Type B pancreatic cell (in vitro differentiated cells): ENCODE results near the gene DLGAP3. TPM values are rescaled to one million over a fixed set of nuclear protein-coding genes. Genes with fewer than 3 reads are reported as not detected.
"Not testable (repeated sequence)": the region's sequence is repeated elsewhere in the genome, so short reads cannot be mapped to it uniquely, and the experiment has no call there.

Experiments
- DNase-seq: peaks from one replicate; pipeline ENCODE4 v3.0.0; 2021; ENCODE audit warnings: mixed read lengths; ENCODE audit not compliant: unreplicated experiment; ENCODE audit errors: extremely low spot score
- H3K27ac Mint-ChIP-seq: 2 replicates; pipeline ENCODE4 v1.8.0; 2021; ENCODE audit warnings: mild to moderate bottlenecking, mixed read lengths
- H3K27me3 Mint-ChIP-seq: 2 replicates; pipeline ENCODE4 v1.8.0; 2021; ENCODE audit warnings: mixed read lengths
- H3K36me3 Mint-ChIP-seq: 2 replicates; pipeline ENCODE4 v1.8.0; 2021; ENCODE audit warnings: mixed read lengths
- H3K4me1 Mint-ChIP-seq: one replicate; pipeline ENCODE4 v1.8.0; 2021; ENCODE audit warnings: mixed read lengths; ENCODE audit not compliant: unreplicated experiment
- H3K4me3 Mint-ChIP-seq: 2 replicates; pipeline ENCODE4 v1.8.0; 2021; ENCODE audit warnings: mild to moderate bottlenecking, mixed read lengths
- H3K9me3 Mint-ChIP-seq: 2 replicates; pipeline ENCODE4 v1.8.0; 2021; ENCODE audit warnings: mixed read lengths
- total RNA-seq: library from RNA; stranded (reverse); gene quantifications from 2 replicates; pipeline ENCODE4 v1.2.1, GENCODE V29; 2021; ENCODE audit warnings: low replicate concordance
- TF ChIP-seq, protein P1 (sequence below): fragments of 200-600 bp; sonication (generic); conservative IDR thresholded peaks from 2 replicates; pipeline ENCODE4 v1.5.0; 2021; ENCODE audit warnings: antibody characterized with exemption, mild to moderate bottlenecking

Gene DLGAP3
- total RNA-seq, 1 donor from 2014 or later = 1.0 TPM

- Mint-ChIP-seq H3K36me3 (no peaks in the 10 kb centered on the region), H3K4me1 (no peaks in the 10 kb centered on the region), H3K27me3 (no peaks in the 10 kb centered on the region), H3K9me3 (no peaks in the 10 kb centered on the region), H3K4me3 (no peak overlapping the region), H3K27ac (no peak overlapping the region)
- no peak for DNase-seq
- TF ChIP-seq, protein P1, sequence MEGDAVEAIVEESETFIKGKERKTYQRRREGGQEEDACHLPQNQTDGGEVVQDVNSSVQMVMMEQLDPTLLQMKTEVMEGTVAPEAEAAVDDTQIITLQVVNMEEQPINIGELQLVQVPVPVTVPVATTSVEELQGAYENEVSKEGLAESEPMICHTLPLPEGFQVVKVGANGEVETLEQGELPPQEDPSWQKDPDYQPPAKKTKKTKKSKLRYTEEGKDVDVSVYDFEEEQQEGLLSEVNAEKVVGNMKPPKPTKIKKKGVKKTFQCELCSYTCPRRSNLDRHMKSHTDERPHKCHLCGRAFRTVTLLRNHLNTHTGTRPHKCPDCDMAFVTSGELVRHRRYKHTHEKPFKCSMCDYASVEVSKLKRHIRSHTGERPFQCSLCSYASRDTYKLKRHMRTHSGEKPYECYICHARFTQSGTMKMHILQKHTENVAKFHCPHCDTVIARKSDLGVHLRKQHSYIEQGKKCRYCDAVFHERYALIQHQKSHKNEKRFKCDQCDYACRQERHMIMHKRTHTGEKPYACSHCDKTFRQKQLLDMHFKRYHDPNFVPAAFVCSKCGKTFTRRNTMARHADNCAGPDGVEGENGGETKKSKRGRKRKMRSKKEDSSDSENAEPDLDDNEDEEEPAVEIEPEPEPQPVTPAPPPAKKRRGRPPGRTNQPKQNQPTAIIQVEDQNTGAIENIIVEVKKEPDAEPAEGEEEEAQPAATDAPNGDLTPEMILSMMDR = no peak
Measured at GRCh38 chr1:34975771-34976170, 46.3 kb upstream of the DLGAP3 start.

- Mint-ChIP-seq H3K27ac (no peak overlapping the region), H3K9me3 (no peaks in the 10 kb centered on the region), H3K4me1 (no peaks in the 10 kb centered on the region), H3K4me3 (no peak overlapping the region), H3K36me3 (no peaks in the 10 kb centered on the region), H3K27me3 (no peaks in the 10 kb centered on the region)
- DNase-seq = no peak
- TF ChIP-seq, protein P1 = no peak
Measured at GRCh38 chr1:34975338-34975737, 45.9 kb upstream of the DLGAP3 start.

DNA sequence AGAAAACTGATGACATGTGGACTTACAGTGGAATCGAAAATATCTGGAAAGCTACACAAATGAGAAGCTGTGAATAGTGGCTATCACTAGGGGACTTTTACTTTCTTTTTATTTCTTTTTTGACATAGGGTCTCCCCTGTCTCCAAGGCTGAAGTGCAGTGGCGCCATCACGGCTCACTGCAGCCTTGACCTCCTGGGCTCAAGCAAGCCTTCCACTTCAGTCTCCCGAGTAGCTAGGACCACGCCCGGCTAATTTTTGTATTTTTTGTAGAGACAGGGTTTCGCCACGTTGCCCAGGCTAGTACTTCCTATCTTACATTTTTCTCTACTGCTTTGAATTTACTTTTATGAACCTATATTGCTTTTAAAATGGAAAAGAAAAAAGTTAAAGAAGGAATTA lies 45.2 kb upstream of the DLGAP3 start:
- Mint-ChIP-seq H3K36me3 (no peaks in the 10 kb centered on the region), H3K4me1 (no peaks in the 10 kb centered on the region), H3K4me3 (no peak overlapping the region), H3K27ac (no peak overlapping the region), H3K27me3 (no peaks in the 10 kb centered on the region), H3K9me3 (no peaks in the 10 kb centered on the region)
- TF ChIP-seq, protein P1 = no peak
- no peak for DNase-seq

DNA sequence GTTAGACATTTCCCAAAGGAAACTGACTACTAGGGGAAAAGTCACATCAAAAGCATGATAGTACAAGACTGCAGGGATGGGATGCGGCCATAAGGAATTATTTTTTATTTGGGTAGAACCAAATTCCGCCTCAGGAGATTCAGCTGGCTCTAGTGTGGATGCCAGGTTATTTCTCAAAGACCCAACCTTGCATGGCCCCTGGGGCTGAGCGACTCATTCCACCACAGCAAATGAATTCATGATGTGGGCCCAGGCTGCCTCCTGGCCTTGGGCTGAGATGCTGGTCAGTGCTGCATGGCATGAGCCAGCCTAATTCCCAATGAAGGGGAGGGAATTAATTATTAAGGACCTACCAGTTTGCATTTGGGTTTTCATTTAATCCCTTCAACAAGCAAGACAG lies 43.9 kb upstream of the DLGAP3 start:
- DNase-seq = no peak
- H3K4me1 Mint-ChIP-seq = no peaks in the 10 kb centered on the region

DNA sequence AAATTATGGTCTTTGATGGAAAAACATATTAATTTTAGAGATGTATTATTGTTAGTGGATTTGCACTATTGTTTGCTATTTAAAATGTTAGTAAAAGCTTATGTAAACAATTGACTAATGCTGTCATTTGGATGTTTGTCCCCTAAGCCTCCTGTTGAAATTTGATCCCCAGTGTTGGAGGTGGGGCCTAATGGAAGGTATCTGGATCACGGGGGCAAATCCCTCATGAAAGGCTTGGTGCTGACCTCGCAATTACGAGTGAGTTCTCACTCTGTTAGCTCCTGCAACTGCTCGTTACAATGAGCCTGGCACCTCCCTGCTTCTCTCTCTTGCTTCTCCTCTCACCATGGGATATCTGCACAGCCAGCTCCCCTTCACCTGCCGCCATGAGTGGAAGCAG lies 41.4 kb upstream of the DLGAP3 start:
- H3K27me3 Mint-ChIP-seq = peaks cover under 1% of the 10 kb centered on the region
- H3K27ac Mint-ChIP-seq = no peak overlapping the region
- no peaks in the 10 kb centered on the region for H3K4me1 Mint-ChIP-seq
- TF ChIP-seq, protein P1 = no peak
- H3K4me3 Mint-ChIP-seq = no peak overlapping the region
- H3K36me3 Mint-ChIP-seq = no peaks in the 10 kb centered on the region
- no peaks in the 10 kb centered on the region for H3K9me3 Mint-ChIP-seq
- no peak for DNase-seq

More for the DNA sequence above, 43.9 kb upstream of the DLGAP3 start:
- H3K36me3 Mint-ChIP-seq = no peaks in the 10 kb centered on the region
- no peaks in the 10 kb centered on the region for H3K9me3 Mint-ChIP-seq
- no peak overlapping the region for H3K4me3 Mint-ChIP-seq
- H3K27me3 Mint-ChIP-seq = no peaks in the 10 kb centered on the region
- TF ChIP-seq, protein P1 = no peak
- no peak overlapping the region for H3K27ac Mint-ChIP-seq

DNA sequence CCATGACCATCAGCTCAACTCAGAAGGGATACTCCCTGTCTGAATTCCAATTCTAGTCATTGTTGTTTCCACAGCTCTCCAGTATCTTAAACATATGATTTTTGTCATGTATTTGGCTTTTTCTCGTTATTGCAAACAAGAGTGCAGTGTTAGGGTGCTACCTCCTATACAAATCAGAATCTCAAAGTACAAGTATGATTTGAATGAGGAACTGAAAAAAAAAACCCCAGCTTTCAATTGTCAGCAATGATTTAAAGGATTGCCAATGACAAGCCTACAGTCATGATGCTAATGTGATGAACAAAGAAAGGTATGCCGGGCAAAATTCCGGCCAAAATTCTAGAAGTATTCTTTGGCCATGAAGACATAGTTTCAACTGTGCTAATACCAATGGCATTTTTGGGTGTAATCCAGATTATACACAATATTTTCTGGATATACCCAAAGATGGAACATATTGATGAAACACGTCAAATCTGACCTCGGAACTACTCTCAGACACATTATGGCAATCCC lies 40.8 kb upstream of the DLGAP3 start:
- DNase-seq = no peak
- no peak overlapping the region for H3K4me3 Mint-ChIP-seq
- TF ChIP-seq, protein P1 = no peak
- peaks cover 4% of the 10 kb centered on the region for H3K27me3 Mint-ChIP-seq
- no peaks in the 10 kb centered on the region for H3K9me3 Mint-ChIP-seq
- no peaks in the 10 kb centered on the region for H3K4me1 Mint-ChIP-seq
- H3K36me3 Mint-ChIP-seq = no peaks in the 10 kb centered on the region
- H3K27ac Mint-ChIP-seq = no peak overlapping the region

GRCh38 chr1:34968297-34968696 lies 38.8 kb upstream of the DLGAP3 start:
- not testable (repeated sequence) for H3K27ac Mint-ChIP-seq, H3K4me3 Mint-ChIP-seq, H3K9me3 Mint-ChIP-seq, H3K36me3 Mint-ChIP-seq, H3K27me3 Mint-ChIP-seq, H3K4me1 Mint-ChIP-seq, DNase-seq

- not testable (repeated sequence) for H3K9me3 Mint-ChIP-seq, H3K27ac Mint-ChIP-seq, H3K27me3 Mint-ChIP-seq, H3K4me1 Mint-ChIP-seq, DNase-seq, H3K4me3 Mint-ChIP-seq, H3K36me3 Mint-ChIP-seq
Measured at GRCh38 chr1:34967672-34968071, 38.2 kb upstream of the DLGAP3 start.
